Inflammatory macrophage treated with lipopolysaccharide for 4 hours (primary cell): Measurements from ENCODE around the gene NAA80.
"Not testable (repeated sequence)": the region's sequence is repeated elsewhere in the genome, so short reads cannot be mapped to it uniquely, and the experiment has no call there.

Experiments
- DNase-seq: peaks from one replicate; pipeline ENCODE4 v3.0.0-alpha.2; 2020

NAA80 gene

DNA sequence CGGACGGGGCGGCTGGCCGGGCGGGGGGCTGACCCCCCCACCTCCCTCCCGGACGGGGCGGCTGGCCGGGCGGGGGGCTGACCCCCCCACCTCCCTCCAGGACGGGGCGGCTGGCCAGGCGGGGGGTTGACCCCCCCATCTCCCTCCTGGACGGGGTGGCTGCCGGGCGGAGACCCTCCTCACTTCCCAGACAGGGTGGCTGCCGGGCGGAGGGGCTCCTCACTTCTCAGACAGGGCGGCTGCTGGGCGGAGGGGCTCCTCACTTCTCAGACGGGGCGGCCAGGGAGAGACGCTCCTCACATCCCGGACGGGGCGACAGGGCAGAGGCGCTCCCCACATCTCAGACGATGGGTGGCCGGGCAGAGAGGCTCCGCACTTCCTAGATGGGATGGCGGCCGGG is 12.8 kb upstream of the NAA80 start:
- DNase-seq, result not testable (repeated sequence)

DNA sequence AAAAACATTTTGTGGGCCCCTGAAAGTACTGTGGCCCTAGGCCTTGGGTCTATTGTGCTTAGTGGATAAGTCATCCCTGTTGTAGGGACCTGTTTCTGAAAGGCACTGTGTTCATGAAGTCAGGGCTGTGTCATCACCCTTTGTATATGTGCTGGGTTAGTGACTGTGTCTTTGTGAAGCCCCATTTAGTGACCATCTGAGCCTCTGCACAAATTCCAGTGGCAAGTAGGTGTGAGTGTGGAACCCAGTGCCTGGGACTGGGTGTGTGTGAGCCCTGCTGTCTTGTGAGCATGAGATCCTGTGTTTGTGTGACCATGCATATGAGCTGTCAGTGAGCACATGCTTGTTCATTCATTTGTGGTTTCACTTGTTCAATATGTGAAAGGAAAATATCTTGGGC is 5.4 kb upstream of the NAA80 start:
- DNase-seq, result no peak

DNA sequence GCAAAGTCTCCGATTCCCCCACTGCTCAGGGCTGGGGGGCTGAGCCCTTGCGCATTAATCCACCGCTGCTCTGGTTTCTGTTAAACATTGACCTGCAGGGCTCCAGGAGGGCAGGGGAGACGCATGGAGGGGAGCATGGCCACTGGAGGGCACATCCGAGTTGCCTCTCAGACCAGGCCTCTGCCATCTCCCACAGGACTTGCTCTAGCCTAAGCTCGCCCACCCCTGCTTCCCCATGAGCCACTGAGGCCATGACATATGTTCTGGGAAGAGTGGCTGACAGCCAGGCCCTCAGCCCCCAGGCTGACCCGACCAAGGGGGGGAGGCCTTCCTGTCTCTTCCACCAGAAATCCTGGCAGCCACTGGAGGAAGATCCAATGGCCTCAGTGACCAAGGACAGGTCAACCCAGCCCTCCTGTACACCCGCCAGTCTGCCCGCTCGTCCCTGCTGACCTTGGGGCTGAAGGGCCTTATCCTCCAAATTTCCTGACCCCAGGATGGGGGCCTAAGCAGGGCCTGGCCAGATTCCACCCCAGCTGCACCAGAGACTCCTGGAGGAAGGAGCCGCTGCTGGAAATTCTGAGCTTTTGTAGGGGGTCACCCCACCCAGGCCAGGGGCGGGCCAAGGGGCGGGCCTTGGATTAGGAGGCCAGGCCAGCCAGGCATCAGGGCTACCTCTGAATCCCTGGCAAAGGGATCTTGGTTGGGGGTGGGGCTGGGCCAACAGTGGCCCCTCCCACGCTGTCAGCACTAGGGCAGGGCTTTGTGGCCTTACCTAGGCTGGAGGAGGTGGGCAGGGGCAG is 4.0 kb upstream of the NAA80 start, which contains the start of gene HYAL1:
HYAL1 (minus strand) TSS at position 562 of the 803 bp plus-strand sequence. CDS start 618 bp downstream, outside the sequence.
- DNase-seq, result no peak

DNA sequence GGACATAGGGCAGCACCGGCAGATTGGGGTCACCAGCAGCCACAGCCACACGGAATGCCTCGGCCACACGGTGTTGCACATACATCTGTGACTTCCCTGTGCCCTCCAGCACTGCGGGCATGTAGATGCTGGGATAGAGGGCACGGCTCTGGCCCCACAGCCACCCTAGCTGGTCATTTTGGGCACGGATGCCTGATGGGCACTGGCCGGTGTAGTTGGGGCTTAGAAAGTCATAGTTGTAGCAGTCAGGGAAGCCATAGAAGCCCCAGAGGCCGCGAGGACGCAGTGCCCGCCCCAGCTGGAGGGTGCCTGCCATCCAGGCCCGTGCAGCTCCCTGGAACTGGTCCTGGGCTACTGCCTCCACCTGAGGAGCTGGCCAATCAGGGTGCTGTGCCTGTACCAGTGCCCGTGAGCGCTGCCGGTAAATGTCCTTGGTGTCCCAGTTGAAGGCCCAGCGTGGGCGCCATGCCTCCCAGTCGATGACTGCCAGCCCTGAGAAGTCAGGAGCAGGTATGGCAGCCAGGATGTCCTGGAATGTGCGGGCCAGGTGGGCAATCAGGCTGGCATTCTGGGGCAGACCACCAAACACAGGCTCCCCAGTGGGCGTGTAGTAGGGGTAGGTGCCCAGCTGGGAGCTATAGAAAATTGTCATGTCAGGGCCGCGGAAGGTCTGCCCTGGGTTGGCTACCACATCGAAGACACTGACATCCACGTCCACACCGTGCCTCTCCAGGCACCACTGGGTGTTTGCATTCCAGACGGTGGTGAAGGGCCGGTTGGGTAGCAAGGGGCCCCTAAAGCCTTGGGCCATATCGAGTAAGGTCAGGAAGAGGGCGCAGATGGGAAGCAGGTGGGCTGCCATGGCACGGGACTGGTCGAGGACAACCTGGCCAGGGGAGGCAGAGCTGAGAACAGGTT is 3.1 kb upstream of the NAA80 start:
- no peak for DNase-seq

DNA sequence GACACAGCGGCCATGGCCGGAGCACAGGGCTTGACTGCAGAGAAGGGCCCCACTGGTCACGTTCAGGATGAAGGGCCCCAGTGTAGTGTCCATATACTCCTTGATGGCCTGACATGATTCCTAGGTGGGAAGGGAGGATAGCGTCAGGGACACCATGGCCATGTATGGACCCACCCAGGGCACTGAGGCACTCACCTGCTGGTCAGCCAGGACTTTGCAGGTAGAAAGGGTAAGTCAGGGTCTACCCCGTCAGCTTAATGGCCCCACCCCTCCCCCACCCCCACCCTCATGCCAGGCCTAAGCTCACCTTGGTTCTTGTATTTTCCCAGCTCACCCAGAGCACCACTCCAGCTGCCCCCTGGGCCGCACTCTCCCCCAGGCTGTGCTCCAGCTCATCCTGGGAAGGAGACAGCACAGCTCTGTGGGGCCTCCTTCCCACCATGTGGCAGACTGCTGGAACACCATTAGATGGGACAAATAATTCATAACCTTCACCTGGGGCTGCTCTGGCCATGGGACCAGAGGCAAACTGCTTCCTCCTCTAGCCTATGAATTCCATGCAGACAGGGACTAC is 1.6 kb upstream of the NAA80 start:
- no peak for DNase-seq

DNA sequence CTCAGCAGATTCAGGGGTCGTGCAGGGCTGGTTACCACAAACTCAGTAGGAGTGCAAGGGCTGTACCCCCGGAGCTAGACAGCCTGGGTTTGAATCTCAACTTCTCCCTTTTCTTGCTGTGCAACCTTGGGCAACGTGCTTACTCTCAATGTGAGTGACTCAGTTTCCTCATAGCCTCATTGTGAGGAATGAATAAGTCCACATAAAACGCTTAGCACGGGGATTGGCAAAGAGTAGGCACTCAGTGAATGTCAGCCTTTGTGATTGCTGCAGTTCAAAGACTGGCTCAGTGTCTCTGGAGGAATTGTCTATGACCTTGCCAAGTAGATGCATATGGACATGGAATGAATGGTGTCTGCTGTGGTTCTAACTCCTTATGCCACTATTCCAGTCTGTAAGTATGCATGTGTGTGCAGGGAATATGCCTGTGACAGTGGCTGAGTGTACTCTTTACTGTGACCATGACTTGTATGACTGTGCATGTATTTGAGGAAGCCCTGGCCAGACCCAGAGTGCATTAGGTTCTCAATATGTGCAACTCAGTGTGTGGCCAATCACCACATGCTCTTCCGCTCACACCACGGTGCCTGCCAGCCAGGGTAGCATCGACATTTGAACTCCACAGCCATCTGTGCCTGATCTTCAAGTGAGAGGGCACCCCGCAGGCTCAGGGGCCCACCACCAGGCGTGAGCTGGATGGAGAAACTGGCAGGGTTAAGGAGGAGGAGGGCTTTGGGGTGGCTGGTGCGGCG is 900 bp upstream of the NAA80 start:
- DNase-seq, result peak; percentile 86

DNA sequence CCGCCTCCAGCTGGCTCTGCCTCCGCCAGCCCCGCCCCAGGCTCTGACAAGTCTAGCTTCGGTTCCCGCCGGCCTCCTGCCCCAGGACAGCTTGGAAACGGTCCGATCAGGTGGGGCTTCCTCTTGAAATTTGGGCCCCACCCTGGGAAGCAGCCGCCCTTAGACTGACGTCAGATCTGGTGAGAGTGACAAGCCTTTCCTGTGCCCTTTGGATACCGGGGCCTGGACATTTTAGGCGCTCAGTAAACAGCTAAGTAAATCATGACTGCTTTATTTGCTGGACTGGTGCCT is 378 bp upstream of the NAA80 start:
- no peak for DNase-seq

DNA sequence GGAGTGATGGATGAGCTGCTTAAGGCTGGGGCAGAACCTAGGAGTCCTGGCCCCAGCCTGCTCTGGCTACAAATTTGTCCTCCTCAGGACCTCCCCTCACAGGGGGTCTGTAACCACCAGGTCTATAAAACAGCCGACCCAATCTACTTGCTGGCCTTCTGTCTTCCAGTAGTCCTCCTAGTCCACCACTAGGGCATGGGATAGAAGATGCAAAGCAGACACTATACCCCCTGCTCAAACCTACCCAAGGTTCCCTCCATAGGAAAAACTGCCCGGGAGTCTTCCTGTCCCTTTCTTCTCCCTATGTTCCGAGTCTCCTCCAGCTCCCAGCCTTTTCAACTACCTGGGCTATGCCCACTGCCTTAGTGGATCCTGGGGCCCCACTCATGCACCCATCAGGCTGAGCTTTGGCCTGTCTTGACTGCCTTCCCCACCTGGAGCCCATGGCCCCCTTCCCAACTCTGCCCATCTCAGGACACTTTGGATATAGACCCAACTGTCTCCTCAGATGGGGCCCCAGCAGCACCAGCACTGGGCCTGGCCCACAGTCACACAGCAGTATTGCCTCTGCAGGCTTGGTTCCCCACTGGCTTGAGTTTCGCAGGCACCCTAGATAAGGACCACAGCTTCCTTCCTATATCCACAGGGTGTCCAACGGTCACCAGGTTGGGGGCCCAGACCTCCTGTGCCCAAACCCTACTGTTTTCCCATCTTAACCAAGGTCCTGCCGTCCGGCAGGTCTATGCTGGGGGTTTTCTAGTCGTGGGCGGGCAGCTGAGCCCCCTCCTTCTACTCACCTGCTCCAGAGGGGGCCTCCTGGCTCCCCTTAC is 1.1 kb downstream of the NAA80 start:
- peak; percentile 21 for DNase-seq

DNA sequence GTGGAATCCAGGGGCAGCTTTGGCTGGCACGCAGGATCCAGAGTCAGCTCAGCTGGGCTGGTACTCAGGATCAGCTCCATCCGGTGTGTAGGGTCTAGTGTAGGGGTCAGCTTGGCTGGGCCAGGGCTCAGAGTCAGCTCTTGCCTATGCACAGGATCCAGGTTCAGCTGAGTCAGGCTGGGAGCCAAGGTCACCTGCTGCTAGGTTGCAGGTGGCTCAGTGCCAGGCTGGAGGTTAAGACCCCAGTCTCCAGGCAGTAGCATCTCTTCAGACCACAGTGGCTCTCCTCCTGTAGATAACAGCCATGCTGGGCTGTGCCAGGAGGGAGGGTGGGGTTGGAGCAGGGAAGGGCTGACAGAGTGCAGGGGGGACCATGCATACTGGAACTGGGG is 1.8 kb downstream of the NAA80 start:
- no peak for DNase-seq

DNA sequence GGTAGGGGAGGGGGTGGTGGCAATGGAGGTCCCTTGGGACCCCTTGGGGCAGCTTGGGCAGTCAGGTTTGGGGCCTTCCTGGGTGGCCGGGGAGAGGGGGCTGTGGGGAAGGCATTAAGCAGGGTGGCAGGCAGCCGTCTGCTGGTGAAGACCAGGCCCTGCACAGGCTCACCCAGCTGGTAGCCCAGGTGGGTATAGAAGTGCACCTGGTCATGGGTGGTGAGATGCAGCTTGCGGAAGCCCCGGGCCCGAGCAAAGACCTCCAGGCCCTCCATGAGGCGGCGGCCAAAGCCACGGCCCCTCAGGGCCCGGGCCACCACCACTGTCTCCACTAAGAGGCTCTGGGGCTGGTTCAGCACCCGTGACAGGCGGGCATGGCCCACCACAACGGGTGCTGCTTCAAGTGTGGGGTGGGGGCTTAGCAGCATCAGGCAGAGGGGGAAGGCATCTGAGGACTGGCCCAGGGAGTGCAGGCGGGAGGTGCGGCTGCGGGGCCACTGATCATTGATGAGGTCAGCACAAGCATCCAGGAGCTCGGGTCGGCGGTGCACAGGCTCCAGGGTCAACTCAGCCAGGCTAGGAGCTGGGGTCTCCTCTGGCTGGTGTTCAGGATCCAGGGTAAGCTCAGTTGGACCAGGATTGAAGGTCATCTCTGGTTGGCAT is 2.4 kb downstream of the NAA80 start:
- no peak for DNase-seq

DNA sequence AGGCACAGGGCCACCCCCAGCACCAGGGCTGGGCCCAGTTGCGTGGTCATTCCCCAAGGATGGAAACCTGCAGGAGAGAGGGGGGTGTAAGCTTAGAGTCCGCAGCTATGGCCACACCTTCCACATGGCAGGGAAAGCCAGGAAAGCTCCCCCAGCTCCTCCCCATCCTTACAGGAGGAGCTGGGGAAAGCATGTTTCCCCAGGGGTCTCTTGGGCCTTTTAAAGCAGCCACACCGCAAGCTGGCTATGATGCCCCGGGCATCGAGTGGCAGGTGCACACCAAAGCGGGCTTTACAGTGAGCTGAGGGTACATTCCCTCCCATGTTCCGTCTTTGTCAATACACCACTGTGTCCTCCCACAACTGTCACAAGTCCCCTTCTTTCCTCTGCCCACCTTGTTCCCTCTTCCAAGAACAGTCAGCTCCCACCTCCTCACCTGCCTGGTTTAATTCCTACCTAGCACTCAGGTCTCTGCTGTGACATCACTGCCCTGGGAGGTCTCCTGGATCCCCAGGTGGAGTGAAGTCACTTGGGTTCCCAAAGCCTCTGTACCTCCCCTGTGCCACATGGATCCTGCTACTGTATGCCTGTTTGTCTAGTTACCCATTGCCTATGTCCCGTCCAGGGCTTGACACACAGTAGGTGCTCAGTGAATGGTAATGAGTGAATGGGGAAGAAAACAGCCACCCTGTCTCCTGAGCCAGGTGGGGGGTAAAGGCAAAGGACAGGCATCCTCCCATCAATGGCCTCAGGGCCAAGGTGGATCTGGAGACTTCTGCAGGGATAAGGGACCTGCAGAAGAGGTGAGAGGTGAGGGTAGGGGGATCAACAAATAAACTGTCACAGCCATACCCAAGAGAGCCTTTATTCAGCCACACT is 3.4 kb downstream of the NAA80 start:
- DNase-seq, result no peak

DNA sequence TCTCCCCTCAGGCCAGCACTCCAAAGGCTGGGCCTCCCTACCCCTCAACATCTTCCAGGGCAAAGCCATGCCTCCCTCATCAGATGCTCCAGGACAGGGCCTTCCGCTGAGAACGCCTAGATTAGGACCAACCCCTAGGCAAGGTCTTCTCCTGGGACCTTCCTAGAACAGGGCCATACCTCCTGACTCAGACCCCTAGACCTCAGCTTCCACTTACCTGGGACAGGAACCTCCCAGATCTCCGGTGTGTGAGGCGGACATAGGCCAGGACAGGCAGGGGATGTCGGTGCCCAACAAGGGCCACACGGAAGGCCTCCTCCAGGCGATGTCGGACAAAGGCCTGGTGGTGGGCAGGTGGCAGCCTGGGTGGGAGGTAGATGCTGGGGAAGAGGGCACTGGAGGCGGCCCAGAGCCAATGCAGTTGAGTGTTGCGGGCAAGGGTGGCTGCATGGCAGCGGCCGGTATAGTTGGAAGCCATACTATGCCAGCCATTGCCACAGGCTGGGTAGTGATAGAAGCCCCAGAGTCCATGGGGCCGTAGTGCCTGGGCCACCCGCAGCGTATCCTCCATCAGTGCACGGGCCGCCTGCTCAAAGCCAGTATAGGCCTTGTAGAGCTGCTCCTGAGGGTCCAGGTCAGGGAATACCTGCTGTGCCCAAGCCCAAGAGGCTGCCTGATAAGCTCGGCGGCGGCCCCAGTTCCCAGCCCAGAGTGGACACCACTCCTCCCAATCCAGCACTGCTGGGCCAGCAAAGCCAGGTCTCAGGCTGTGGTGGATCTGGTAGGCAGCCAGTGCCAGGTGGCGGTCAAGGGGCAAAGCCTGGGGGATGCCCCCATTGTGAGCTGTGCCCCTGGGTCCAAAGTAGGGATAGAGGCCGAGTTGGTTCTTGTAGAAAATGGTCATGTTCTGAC is 4.5 kb downstream of the NAA80 start:
- no peak for DNase-seq

DNA sequence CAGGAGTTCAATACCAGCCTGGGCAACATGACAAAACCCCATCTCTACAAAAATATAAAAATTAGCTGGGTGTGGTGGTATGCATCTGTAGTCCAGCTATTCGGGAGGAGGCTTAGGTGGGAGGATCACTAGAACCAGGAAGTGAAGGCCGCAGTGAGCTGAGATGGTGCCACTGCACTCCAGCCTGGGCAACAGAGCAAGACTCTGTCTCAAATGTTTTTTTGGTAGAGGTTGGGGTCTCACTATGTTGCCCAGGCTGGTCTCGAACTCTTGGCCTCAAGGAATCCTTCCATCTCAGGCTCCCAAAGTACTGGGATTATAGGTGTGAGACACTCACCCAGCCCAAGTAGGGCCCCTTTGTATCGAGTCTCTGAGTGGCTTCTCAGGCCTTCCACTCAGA is 5.1 kb downstream of the NAA80 start:
- no peak for DNase-seq

DNA sequence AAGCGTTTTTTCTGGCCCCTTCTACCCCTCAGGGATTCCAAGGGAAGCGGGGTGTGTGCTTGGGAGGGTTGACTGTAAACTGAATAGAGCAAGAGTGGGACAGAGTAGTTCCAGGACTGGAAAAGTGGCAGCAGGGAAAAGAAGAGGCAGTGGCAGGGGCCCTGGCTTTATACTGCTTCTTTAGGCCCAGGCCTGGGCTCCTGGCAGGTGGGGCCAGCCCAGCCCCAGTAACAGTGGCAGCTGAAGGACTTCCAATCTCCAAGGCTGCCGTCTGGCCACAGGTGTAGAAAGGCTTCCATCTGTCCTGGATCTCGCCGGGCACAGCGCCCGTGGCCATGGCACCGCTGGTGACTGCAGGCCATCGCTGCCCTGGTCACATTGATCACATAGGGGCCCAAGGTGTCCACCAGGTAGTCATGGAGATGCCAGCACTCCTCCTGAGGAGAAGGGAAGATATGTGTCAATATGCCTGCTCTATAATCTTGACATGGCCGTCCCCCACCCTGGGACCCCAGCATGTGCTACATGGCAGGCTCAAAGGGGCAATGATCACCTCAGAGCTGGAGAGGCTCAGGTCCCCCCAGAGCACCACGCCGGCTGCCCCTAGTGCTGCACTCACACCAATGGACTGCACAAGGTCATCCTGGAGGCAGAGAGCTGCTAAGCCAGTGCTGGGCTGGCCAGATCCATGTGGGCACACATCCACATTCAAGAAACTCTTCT is 6.0 kb downstream of the NAA80 start:
- DNase-seq, result no peak

DNA sequence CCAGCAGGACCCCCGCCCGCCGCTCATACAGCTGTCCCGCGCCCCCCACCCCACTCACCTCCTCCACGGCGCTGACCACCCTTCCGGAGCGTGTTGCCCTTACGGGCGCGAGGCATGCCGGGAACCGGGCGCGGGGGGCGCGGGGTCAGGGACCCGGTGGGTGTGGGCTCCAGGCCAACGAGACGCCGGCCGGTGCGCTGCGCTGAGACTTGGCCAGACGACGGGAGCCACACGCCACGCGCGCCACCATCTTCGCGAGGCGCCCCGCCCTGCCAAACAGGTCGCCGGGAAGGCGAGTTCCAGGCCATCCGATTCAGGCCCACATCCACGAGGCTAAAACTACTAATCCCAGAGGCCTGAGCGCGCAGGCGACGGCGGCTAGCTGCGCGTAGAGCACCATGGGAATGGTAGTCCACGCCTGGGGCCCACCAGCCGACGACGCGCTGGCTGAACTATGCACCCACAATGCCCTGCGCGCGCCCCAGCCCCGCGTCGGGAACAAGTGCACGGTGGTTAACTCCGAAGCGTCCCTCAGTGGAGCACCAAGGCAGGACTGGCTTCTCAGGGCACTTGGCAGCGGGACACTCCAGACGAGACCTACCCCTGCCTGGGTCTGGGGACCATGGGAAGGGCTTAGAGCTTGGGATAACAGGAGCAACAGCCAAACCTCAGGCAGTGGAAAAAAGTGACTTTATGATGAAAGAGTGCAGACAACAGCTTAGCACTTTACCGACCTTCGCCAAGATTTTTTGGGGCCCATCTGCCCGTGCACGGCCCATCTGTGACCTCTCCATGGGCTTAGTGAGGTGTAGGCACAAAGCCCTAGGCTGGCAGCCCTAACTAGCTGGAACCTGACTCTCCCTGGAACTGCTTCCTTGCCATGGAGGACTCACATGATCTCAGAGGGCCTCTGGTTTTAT is 6.8 kb downstream of the NAA80 start, which contains the start of gene IFRD2:
IFRD2 (minus strand) TSS at position 271 of the 920 bp plus-strand sequence; CDS start at position 116, 155 bp downstream.
- DNase-seq, result peak; percentile 98

DNA sequence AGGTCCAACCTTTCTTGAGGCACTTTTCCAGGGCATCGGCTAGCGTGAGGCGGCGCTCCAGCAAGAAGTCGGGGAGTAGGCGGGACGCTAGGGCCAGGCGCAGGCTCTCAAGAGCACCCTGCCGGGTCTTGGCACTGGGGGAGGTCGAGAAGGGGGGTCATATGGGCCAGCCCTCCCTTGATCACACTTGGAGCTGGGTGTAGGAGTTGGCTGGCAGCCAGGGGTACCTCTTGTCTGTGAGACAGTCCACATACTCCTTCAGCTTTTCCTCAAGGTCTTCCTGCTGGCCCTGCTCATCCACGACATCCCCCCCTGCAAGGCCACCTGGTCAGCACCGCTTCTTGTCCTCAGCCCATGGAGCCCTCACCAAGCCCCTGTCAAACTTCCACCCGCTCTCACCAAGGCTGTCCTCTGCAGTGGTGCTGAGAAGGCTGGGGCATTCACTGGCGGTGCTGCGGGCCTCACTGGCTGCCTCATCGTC is 9.0 kb downstream of the NAA80 start:
- no peak for DNase-seq

DNA sequence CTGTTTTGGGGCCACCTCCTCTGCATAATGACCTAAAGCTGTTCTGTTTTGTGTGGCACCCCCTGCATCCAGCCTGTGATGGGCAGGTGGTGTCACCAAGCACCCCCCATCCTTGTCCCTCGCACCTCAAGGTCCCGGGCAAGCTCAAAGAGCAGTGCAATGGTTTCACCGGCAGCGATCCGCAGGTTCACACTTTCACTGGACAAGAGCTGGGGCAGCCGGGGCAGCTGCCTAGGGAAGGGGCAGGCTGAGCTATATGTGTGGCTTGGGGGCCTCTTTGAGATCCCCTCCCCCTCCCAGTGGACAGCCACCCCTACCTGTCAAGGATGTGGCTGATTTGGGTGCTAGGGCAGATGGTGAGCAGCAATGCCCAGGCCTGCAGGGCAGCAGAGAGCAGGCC is 10.1 kb downstream of the NAA80 start:
- DNase-seq, result no peak
